Vagina (tissue), 2 donors: ENCODE measurements around the gene RBPJ.

Experiments
- CTCF ChIP-seq, 3 experiments: fragments of 450-650 bp in 2 of 3; fragments of 200-600 bp in 1 of 3; sonication (generic) in 1 of 3; IDR thresholded peaks; one replicate each; pipeline ENCODE4 v1.5.1; 2017 to 2019; ENCODE audit warnings: antibody characterized with exemption in 3 of 3, mild to moderate bottlenecking in 2 of 3, moderate library complexity in 2 of 3
- POLR2A ChIP-seq, 2 donors: fragments of 450-650 bp; IDR thresholded peaks; one replicate each; pipeline ENCODE4 v1.6.1; 2017; ENCODE audit warnings: antibody characterized with exemption in 2 of 2, mild to moderate bottlenecking in 2 of 2, moderate library complexity in 2 of 2
- POLR2AphosphoS5 ChIP-seq, 2 donors: sonication (generic); formaldehyde crosslinking; IDR thresholded peaks; one replicate each; pipeline ENCODE4 v1.9.0; 2017; ENCODE audit warnings: antibody characterized with exemption in 2 of 2, mild to moderate bottlenecking in 2 of 2, low read depth in 1 of 2; ENCODE audit not compliant: insufficient read depth in 1 of 2

- TF ChIP-seq POLR2A (IDR thresholded peaks at IDR 0.05): no peak
- TF ChIP-seq CTCF (IDR thresholded peaks at IDR 0.05): no peak
- no peak for TF ChIP-seq POLR2AphosphoS5 (IDR thresholded peaks at IDR 0.05; ENCODE audit: insufficient read depth in 1 of 2, low read depth in 1 of 2)
These were observed 153.1 kb downstream of the RBPJ start for GRCh38 chr4:26473893-26474292.
